ENCODE measurements around the gene ETF1.
A peak's percentile ranks its signal among the peaks of the same experiment; 100 is the strongest.

ETF1 gene

DNA sequence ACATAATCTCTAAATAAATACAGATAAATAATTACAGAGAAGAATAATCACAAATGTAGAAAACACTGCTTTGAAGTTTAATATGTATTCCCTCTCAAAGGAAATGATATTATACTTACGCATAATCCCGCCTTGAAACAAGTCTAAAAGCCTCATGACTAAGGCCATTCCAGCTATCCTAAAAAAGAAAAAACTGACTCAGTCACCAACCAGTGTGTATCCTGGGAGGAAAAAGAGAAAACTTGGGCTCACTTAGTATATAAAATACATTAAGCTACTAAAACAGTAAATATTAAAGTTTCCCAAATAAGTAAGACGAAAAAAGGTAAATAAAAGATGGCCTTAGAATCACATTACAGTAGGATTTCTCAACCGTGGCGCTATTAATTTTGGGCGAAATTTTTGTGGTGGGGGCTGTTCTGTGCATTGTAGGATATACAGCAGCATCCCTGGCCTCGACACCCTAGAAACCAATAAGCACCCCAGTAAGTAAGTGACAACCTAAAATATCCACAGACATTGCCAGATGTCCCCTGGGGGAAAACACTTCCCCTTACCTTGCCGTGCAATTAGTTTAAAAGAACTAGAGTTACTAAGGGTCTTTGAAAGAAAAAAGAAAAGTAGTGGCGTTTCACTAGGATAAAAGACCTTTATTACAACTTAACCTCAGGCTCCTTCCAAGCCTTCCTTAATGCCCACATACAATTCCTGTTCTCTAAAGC, 31.1 kb upstream of the ETF1 start:
- H3K4me3 ChIP-seq (ENCODE audit: low read depth, low read length), result peak overlapping the region; percentile 98
- TF ChIP-seq MAX (IDR thresholded peaks at IDR 0.05; ENCODE audit: low read depth, low read length) (no peak), MYC (IDR thresholded peaks at IDR 0.05; ENCODE audit: low read depth, low read length) (no peak), POLR2A (IDR thresholded peaks at IDR 0.05; ENCODE audit: extremely low read depth, insufficient read length) (no peak), CTCF (IDR thresholded peaks at IDR 0.05; ENCODE audit: low read depth, low read length) (no peak)
- peak; percentile 58 for DNase-seq (ENCODE audit: low read depth)

GRCh38 chr5:138573223-138573622, 30.2 kb upstream of the ETF1 start:
- peak overlapping the region; percentile 98 for H3K4me3 ChIP-seq (ENCODE audit: low read depth, low read length)
- DNase-seq (ENCODE audit: low read depth), result no peak
- no peak for TF ChIP-seq CTCF (IDR thresholded peaks at IDR 0.05; ENCODE audit: low read depth, low read length)
- TF ChIP-seq MYC (IDR thresholded peaks at IDR 0.05; ENCODE audit: low read depth, low read length), result no peak
- TF ChIP-seq MAX (IDR thresholded peaks at IDR 0.05; ENCODE audit: low read depth, low read length), result no peak

- DNase-seq (ENCODE audit: low read depth), result no peak
- no peak overlapping the region for H3K4me3 ChIP-seq (ENCODE audit: low read depth, low read length)
- TF ChIP-seq MYC (IDR thresholded peaks at IDR 0.05; ENCODE audit: low read depth, low read length) (no peak), CTCF (IDR thresholded peaks at IDR 0.05; ENCODE audit: low read depth, low read length) (no peak), POLR2A (IDR thresholded peaks at IDR 0.05; ENCODE audit: extremely low read depth, insufficient read length) (no peak), MAX (IDR thresholded peaks at IDR 0.05; ENCODE audit: low read depth, low read length) (no peak)
Measured at GRCh38 chr5:138570871-138571270, 27.8 kb upstream of the ETF1 start.

- no peak for DNase-seq (ENCODE audit: low read depth)
- no peak overlapping the region for H3K4me3 ChIP-seq (ENCODE audit: low read depth, low read length)
- TF ChIP-seq CTCF (IDR thresholded peaks at IDR 0.05; ENCODE audit: low read depth, low read length) (no peak), POLR2A (IDR thresholded peaks at IDR 0.05; ENCODE audit: extremely low read depth, insufficient read length) (no peak), MAX (IDR thresholded peaks at IDR 0.05; ENCODE audit: low read depth, low read length) (no peak), MYC (IDR thresholded peaks at IDR 0.05; ENCODE audit: low read depth, low read length) (no peak)
Measured at GRCh38 chr5:138569782-138570181, 26.7 kb upstream of the ETF1 start.

DNA sequence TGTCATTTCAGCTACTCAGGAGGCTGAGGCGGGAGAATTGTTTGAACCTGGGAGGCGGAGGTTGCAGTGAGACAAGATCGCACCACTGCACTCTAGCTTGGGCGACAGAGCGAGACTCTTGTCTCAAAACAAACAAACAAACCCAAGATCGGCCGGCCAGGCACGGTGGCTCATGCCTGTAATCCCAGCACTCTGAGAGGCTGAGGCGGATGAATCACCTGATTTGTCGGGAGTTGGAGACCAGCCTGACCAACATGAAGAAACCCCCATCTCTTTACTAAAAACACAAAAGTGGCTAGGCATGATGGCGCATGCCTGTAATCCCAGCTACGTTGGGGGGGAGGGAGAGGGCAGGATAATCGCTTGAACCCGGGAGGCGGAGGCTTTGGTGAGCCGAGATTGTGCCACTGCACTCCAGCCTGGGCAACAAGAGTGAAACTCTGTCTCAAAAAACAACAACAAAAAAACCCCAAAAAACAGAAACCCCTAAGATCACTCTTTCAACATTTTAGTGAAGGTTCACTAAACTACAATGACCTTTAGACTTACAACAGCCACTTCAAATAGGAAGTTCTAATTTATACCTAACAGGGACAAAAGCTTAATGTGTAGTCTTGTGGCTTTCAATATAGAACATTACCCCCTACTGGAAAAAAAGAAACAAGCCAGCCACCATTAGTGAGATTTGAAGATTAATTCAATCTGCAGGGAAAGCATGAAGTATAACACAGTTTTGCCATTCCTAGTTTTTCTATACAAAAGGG, 25.2 kb upstream of the ETF1 start:
- no peak overlapping the region for H3K4me3 ChIP-seq (ENCODE audit: low read depth, low read length)
- no peak for DNase-seq (ENCODE audit: low read depth)
- TF ChIP-seq POLR2A (IDR thresholded peaks at IDR 0.05; ENCODE audit: extremely low read depth, insufficient read length), result no peak
- no peak for TF ChIP-seq MAX (IDR thresholded peaks at IDR 0.05; ENCODE audit: low read depth, low read length)
- no peak for TF ChIP-seq MYC (IDR thresholded peaks at IDR 0.05; ENCODE audit: low read depth, low read length)
- TF ChIP-seq CTCF (IDR thresholded peaks at IDR 0.05; ENCODE audit: low read depth, low read length), result no peak

Data from NB4 (cell line).